HTR-8/SVneo (cell line): Measurements from ENCODE around the gene RPP30.
"Not testable (repeated sequence)": the region's sequence is repeated elsewhere in the genome, so short reads cannot be mapped to it uniquely, and the experiment has no call there.

ENCODE experiments used
- DNase-seq: peaks from one replicate; pipeline ENCODE4 v3.0.0; 2011; ENCODE audit warnings: low spot score, mixed read lengths; ENCODE audit not compliant: insufficient read length
- FAIRE-seq: peaks from 2 replicates; lab custom pipeline; 2011; peaks lifted over from hg19 to GRCh38; lab: Jason Lieb, UNC

The RPP30 gene

GRCh38 chr10:90936276-90936659 lies 64.5 kb downstream of the RPP30 start:
- FAIRE-seq (no peak), DNase-seq (no peak)

- no peak for DNase-seq
Measured at GRCh38 chr10:90937645-90938258, 66.0 kb downstream of the RPP30 start.

GRCh38 chr10:90939116-90939515 lies 67.3 kb downstream of the RPP30 start:
- FAIRE-seq (no peak), DNase-seq (no peak)

More at GRCh38 chr10:90937645-90938258, 66.0 kb downstream of the RPP30 start:
- no peak for FAIRE-seq

- FAIRE-seq (no peak), DNase-seq (no peak)
Measured at GRCh38 chr10:90939648-90940047, 67.9 kb downstream of the RPP30 start.

- not testable (repeated sequence) for FAIRE-seq
Measured at GRCh38 chr10:90942980-90943379, 71.2 kb downstream of the RPP30 start.

GRCh38 chr10:90944749-90945148 lies 73.0 kb downstream of the RPP30 start:
- FAIRE-seq (no peak), DNase-seq (no peak)

More at GRCh38 chr10:90942980-90943379, 71.2 kb downstream of the RPP30 start:
- DNase-seq: not testable (repeated sequence)

- FAIRE-seq: no peak
- no peak for DNase-seq
Measured at GRCh38 chr10:90945491-90946070, 73.8 kb downstream of the RPP30 start.

GRCh38 chr10:90947030-90947960 lies 75.5 kb downstream of the RPP30 start:
- peak; percentile 26 for FAIRE-seq
- no peak for DNase-seq
